DND-41 (cell line): ENCODE measurements around the gene TEX19.

Source experiments
- ATAC-seq: fragments of 200-7000 bp; cut with Tn5 transposase; 3 replicates; pipeline ENCODE4 v1.9.1; 2021; ENCODE audit warnings: low read depth; ENCODE audit not compliant: insufficient read depth
- DNase-seq: peaks from one replicate; pipeline ENCODE4 v3.0.0-alpha.2; 2020
- H2AFZ ChIP-seq: 2 replicates; pipeline ENCODE4 v1.6.0; 2012; ENCODE audit warnings: low read depth, low read length
- H3K27ac ChIP-seq: 2 replicates; pipeline ENCODE4 v1.5.1; 2012; ENCODE audit warnings: low read length, inconsistent platforms
- H3K27me3 ChIP-seq: fragments of 200-600 bp; sonication (generic); 2 replicates; pipeline ENCODE4 v1.6.0; 2012; ENCODE audit warnings: low read length, mild to moderate bottlenecking, inconsistent platforms; ENCODE audit not compliant: insufficient read depth, poor library complexity
- H3K36me3 ChIP-seq: 2 replicates; pipeline ENCODE4 v1.5.1; 2012; ENCODE audit warnings: low read length, inconsistent platforms; ENCODE audit not compliant: insufficient read depth
- H3K4me1 ChIP-seq: 2 replicates; pipeline ENCODE4 v1.5.1; 2012; ENCODE audit warnings: mild to moderate bottlenecking, low read length; ENCODE audit not compliant: insufficient read depth
- H3K4me2 ChIP-seq: 2 replicates; pipeline ENCODE4 v1.6.0; 2012; ENCODE audit warnings: mild to moderate bottlenecking, moderate library complexity, low read length, inconsistent platforms; ENCODE audit not compliant: insufficient read depth
- H3K4me3 ChIP-seq, 2 experiments: fragments of 200-600 bp in 1 of 2; shearing (Covaris generic) in 1 of 2; 2 replicates each; pipeline ENCODE4 v1.5.1; 2012 to 2016; ENCODE audit warnings: inconsistent platforms in 2 of 2, low read length in 2 of 2, mild to moderate bottlenecking in 2 of 2, low read depth in 1 of 2, moderate library complexity in 1 of 2
- H3K79me2 ChIP-seq: 2 replicates; pipeline ENCODE4 v1.6.0; 2012; ENCODE audit warnings: low read length, inconsistent platforms; ENCODE audit not compliant: insufficient read depth
- H3K9ac ChIP-seq: 2 replicates; pipeline ENCODE4 v1.6.0; 2012; ENCODE audit warnings: low read depth, mild to moderate bottlenecking, inconsistent platforms, low read length, moderate library complexity
- H3K9me3 ChIP-seq: 2 replicates; pipeline ENCODE4 v1.5.1; 2012; ENCODE audit warnings: low read length, moderate library complexity, mild to moderate bottlenecking, inconsistent platforms; ENCODE audit not compliant: insufficient read depth, severe bottlenecking
- H4K20me1 ChIP-seq: 2 replicates; pipeline ENCODE4 v1.6.0; 2012; ENCODE audit warnings: low read length; ENCODE audit not compliant: insufficient read depth
- EZH2 ChIP-seq: IDR thresholded peaks from 3 replicates; pipeline ENCODE4 v1.6.1; 2012; ENCODE audit warnings: borderline replicate concordance, low read depth, mild to moderate bottlenecking, moderate library complexity, low read length, inconsistent platforms; ENCODE audit not compliant: severe bottlenecking
- TF ChIP-seq, protein P1 (sequence below): IDR thresholded peaks from 2 replicates; pipeline ENCODE4 v1.5.1; 2012; ENCODE audit warnings: borderline replicate concordance, low read length, moderate library complexity, mild to moderate bottlenecking; ENCODE audit not compliant: poor library complexity, severe bottlenecking; ENCODE audit errors: extremely low read depth

The TEX19 gene

DNA sequence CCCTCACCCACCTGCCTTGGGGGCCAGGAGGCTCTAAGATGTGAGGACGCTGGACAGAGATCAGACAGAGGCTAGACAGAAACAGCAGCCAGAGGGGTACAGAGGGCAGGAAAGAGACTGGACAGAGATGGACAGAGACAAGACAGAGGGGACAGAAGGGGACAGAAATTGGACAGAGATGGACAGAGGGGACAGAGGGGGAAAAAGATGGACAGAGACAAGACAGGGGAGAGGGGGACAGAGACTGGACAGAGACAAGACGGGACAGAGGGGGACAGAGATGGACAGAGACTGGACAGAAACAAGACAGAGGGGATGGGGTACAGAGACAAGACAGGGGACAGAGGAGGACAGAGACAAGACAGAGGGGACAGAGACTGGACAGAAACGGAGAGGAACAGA is 28.7 kb downstream of the TEX19 start:
- H3K4me1 ChIP-seq = no peaks in the 10 kb centered on the region
- H3K9ac ChIP-seq = no peak overlapping the region
- DNase-seq (no peak), ATAC-seq (no peak)
- no peak overlapping the region for H2AFZ ChIP-seq
- no peak overlapping the region for H3K27ac ChIP-seq
- no peak overlapping the region for H3K4me2 ChIP-seq
- no peaks in the 10 kb centered on the region for H3K79me2 ChIP-seq
- no peaks in the 10 kb centered on the region for H3K27me3 ChIP-seq
- TF ChIP-seq EZH2 = no peak
- TF ChIP-seq, protein P1, sequence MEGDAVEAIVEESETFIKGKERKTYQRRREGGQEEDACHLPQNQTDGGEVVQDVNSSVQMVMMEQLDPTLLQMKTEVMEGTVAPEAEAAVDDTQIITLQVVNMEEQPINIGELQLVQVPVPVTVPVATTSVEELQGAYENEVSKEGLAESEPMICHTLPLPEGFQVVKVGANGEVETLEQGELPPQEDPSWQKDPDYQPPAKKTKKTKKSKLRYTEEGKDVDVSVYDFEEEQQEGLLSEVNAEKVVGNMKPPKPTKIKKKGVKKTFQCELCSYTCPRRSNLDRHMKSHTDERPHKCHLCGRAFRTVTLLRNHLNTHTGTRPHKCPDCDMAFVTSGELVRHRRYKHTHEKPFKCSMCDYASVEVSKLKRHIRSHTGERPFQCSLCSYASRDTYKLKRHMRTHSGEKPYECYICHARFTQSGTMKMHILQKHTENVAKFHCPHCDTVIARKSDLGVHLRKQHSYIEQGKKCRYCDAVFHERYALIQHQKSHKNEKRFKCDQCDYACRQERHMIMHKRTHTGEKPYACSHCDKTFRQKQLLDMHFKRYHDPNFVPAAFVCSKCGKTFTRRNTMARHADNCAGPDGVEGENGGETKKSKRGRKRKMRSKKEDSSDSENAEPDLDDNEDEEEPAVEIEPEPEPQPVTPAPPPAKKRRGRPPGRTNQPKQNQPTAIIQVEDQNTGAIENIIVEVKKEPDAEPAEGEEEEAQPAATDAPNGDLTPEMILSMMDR = no peak
- no peaks in the 10 kb centered on the region for H3K9me3 ChIP-seq
- H3K36me3 ChIP-seq = peaks cover 12% of the 10 kb centered on the region
- H3K4me3 ChIP-seq = no peak overlapping the region
- H4K20me1 ChIP-seq = no peaks in the 10 kb centered on the region

DNA sequence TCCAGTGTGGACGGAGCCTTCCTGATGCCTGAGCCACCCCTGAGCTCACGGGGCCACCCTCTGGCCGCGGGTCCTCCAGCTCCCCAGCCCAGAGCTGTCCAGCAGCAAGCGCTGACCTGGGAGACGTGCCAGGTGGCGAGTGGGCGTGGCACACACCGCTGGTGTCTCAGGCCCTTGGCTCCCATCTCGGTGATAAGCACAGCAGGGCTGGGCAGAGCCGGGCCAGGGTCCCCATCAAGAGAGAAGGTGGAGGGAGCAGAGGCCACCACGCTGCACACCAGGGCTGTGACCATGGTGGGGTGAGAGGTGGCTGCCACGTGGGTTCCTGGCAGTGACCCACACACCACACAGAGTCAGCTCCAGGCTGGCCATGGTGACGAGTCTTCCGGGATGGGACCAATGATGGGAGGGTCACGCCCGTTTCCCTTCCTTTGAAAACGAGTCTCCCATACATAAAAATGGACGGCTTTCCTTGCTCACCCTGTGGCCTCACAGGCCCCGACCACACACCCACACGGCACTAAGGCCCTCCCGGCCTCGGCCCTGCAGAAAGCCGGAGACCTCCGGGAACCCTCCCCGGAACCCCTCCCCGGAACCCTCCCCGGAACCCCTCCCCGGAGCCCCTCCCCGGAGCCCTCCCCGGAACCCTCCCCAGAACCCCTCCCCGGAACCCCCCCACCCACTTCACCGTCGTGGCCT is 29.3 kb downstream of the TEX19 start:
- no peak for DNase-seq
- no peak; the same call in 2 of the 3 replicates for ATAC-seq
- no peaks in the 10 kb centered on the region for H3K9me3 ChIP-seq
- H3K79me2 ChIP-seq = no peaks in the 10 kb centered on the region
- TF ChIP-seq, protein P1 = no peak
- no peak for TF ChIP-seq EZH2
- H4K20me1 ChIP-seq = no peaks in the 10 kb centered on the region
- no peaks in the 10 kb centered on the region for H3K4me1 ChIP-seq
- H3K4me2 ChIP-seq = no peak overlapping the region
- no peaks in the 10 kb centered on the region for H3K27me3 ChIP-seq
- no peak overlapping the region for H3K27ac ChIP-seq
- H3K36me3 ChIP-seq = peaks cover 18% of the 10 kb centered on the region
- no peak overlapping the region for H2AFZ ChIP-seq
- H3K9ac ChIP-seq = no peak overlapping the region
- no peak overlapping the region for H3K4me3 ChIP-seq

DNA sequence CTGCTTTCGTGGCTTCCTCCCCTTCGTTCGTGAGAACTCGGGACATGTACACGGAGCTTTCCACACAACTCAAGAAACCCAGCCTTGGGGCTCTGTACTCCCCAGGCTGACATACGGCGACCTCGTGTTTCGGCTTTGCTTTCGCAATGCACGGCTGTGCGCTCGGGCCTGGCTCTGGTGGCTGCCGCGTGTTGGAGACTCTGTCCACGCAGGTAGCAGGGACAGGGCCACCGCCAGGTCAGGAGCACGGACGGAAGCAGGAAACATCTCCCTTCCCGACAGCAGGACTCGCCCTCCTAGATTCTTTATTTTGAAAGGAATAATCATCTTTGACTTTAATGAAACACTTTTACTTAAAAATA is 29.9 kb downstream of the TEX19 start:
- Histone ChIP-seq H3K4me1 (no peaks in the 10 kb centered on the region), H3K9ac (no peak overlapping the region), H3K27ac (no peak overlapping the region), H3K4me2 (no peak overlapping the region), H3K4me3 (no peak overlapping the region), H3K9me3 (no peaks in the 10 kb centered on the region), H3K79me2 (no peaks in the 10 kb centered on the region), H2AFZ (no peak overlapping the region), H3K36me3 (peaks cover 22% of the 10 kb centered on the region), H4K20me1 (no peaks in the 10 kb centered on the region), H3K27me3 (no peaks in the 10 kb centered on the region)
- DNase-seq = no peak
- no peak for ATAC-seq
- no peak for TF ChIP-seq EZH2
- TF ChIP-seq, protein P1 = no peak
